NCI-H524 (cell line): ENCODE results near the gene MCRIP1.

ENCODE experiments used
- DNase-seq, 2 experiments: peaks; one replicate each; lab custom pipeline; 2025; lab: John Stamatoyannopoulos, UW

Gene MCRIP1

DNA sequence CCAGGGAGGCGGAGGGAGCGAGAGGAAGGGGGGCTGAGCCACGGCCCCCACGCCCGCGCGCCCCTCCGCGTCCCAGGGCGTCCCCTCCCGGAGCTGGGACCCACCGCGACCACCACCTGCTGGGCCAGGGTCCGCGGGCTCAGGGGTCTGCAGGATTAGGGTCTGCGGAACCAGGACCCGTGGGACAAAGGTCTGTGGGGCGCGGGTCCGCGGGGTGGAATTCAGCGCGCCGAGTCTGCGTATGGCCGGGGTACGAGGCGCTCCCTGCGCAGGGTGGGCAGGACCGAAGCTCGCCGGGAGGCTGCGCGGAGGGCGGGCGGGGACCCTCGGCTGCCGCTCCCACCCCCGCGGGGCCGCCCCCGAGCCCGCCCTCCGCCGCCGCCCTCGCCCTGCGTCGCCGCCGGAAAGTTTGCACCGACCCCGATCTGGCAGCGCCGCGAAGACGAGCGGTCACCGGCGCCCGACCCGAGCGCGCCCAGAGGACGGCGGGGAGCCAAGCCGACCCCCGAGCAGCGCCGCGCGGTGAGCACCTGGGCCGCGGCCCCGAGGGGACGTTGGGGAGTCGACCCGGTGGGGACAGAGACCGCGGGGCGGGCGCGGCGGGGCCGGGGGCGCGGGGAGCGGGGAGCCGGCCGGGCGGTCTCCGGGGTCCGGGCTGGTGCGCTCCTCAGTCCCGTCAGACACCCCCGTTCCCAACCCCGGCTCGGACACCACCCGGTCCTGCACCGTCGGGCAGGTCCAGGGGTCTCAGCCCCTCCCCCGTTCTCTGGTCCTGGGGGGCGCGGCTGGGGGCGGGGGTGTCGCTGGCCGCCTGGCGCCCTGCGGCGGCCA lies 29.1 kb downstream of the MCRIP1 start, which contains the start of gene GCGR:
Gene GCGR (plus strand): TSS at position 423 of the 831 bp plus-strand sequence. CDS start 4,869 bp downstream, outside the sequence.
- DNase-seq, result no peak

GRCh38 chr17:81802856-81803643 lies 30.0 kb downstream of the MCRIP1 start:
- no peak for DNase-seq

DNA sequence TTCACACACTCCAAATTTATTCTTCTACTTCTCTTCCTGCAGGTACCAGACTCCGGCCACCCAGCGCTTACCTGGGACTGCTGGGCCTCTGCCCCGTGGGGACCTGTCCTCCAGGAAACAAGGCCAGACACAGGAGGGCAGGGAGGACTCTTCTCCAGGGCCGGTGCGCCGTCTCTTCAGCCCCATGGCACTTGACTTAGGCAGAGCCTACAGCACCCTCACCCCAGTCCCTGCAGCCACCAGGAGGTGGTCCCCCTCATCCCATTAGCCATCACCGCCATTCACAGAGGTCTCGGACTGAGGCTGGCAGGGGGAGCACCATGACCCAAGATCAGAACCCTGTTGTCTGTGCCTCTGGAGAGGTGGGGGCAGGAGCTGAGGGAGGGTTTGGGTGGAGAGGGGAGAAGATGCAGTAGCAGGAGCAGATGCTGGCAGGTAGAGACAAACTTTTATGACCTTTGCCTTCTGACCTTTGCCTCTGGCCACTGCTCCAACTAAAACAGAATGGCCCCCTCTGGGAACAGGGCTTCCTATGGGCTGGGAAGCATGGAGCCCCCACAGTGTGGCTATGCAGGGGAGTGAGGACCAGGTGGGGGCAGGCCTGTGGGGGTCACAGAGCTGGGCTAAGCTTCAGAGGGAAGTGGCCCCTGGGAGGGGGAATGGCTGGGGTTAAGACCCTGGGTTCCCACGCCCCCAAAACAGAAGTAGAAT lies 30.9 kb downstream of the MCRIP1 start:
- DNase-seq, result no peak

- no peak for DNase-seq
Observed at GRCh38 chr17:81801327-81801726, 31.8 kb downstream of the MCRIP1 start.

DNA sequence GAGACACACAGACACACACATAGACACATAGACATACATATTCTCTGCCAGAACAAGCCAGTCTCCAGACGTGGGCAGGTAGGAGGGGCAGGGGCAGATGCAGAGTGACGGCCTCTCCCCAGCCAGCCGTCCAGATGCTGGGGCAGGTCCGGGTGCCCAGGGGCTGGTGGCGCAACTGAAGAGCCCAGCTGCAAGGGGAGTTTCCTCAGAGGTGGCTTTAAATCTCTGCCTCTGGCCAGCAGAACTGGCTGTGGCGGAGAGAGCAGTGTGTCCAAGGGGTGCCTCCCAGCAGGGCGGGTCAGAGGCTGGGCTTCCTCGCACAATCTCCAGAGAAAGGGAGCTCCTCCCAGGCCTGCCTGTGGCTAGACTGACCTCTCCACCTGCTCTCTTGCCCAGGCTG lies 38.6 kb downstream of the MCRIP1 start:
- no peak for DNase-seq

DNA sequence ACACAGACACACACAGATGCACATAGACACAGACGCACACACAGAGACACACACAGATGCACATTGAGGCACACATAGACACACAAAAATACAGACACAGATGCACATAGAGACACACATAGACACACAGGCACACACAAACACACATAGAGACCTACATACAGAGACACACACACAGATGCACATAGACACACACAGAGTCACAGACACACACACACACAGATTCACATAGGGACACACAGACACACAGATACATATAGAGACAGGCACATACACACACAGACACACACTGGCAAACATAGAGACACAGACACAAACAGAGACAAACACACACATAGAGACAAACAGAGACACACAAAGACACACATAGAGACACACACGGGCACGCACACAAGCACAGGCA lies 39.0 kb downstream of the MCRIP1 start:
- no peak for DNase-seq

- no peak for DNase-seq
Observed at GRCh38 chr17:81792675-81793615, 40.1 kb downstream of the MCRIP1 start.
